Lower leg skin (tissue), 3 donors: Measurements from ENCODE around the gene BARX2.

Experiments used
- POLR2A ChIP-seq, 2 donors: fragments of 450-650 bp; IDR thresholded peaks; one replicate each; pipeline ENCODE4 v1.6.1; 2016 to 2017; ENCODE audit warnings: antibody characterized with exemption in 2 of 2, mild to moderate bottlenecking in 1 of 2, moderate library complexity in 1 of 2
- TF ChIP-seq, protein P1 (sequence below), 3 donors: fragments of 450-650 bp; IDR thresholded peaks; one replicate each; pipeline ENCODE4 v1.5.1; 2016; ENCODE audit warnings: antibody characterized with exemption in 3 of 3, mild to moderate bottlenecking in 3 of 3, moderate library complexity in 2 of 3

- no peak for TF ChIP-seq POLR2A (IDR thresholded peaks at IDR 0.05)
- TF ChIP-seq, protein P1, sequence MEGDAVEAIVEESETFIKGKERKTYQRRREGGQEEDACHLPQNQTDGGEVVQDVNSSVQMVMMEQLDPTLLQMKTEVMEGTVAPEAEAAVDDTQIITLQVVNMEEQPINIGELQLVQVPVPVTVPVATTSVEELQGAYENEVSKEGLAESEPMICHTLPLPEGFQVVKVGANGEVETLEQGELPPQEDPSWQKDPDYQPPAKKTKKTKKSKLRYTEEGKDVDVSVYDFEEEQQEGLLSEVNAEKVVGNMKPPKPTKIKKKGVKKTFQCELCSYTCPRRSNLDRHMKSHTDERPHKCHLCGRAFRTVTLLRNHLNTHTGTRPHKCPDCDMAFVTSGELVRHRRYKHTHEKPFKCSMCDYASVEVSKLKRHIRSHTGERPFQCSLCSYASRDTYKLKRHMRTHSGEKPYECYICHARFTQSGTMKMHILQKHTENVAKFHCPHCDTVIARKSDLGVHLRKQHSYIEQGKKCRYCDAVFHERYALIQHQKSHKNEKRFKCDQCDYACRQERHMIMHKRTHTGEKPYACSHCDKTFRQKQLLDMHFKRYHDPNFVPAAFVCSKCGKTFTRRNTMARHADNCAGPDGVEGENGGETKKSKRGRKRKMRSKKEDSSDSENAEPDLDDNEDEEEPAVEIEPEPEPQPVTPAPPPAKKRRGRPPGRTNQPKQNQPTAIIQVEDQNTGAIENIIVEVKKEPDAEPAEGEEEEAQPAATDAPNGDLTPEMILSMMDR (IDR thresholded peaks at IDR 0.05), result no peak
These were observed 476 bp upstream of the BARX2 start for GRCh38 chr11:129374993-129375750.
